SW 1271 (cell line): ENCODE measurements around the gene GYPC.
"Not testable (repeated sequence)": the region's sequence is repeated elsewhere in the genome, so short reads cannot be mapped to it uniquely, and the experiment has no call there.

Experiments used
- DNase-seq, 2 experiments: peaks; one replicate each; lab custom pipeline; 2025; lab: John Stamatoyannopoulos, UW

The GYPC gene

DNA sequence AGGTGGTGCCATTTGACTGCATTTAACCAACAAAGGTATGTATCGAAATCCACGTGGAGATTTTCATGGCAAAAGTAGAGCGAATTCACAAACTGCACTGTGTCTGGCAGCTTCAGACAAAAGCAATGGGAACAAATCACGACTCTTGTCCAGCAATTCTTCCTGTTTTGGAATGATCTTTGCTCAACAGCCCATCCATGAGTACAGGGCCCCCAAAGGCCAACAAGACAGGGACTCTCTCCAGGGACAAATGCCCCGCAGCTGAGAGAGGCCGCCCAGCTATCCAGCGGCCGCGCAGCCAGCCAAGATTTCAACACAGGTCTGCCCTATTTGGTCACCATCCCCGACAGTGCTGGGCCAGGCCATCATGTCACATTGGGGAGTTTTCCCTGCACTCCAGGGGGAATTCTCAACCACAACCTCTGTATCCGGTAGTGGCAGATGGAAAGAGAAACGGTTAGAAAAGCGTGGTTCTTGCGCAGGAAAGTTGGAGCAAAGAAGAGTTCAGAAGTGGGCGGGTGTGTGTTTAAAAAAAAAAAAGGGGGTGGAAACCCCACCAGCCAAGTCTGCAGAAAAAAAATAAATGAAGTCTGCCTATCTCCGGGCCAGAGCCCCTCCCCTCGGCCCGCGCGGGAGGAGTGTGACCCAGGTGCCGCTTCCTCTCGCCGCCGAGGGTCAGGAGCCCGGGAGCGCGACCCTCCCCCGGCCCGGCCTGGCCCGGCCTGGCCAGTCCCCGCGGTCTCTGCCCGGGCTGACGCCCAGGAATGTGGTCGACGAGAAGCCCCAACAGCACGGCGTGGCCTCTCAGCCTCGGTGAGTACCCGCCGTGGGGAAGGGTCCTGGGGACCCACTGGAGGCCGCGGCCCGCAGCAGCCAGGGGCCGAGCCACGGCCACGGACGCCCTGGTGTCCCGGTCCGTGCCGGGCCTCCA, at the start of gene GYPC:
TSS of gene GYPC (plus strand) at position 659 of the 931 bp plus-strand sequence. CDS start at position 765, 106 bp downstream.
- peak in 1 of 2 experiments; percentile 24 for DNase-seq

- DNase-seq: no peak
Observed at GRCh38 chr2:126614524-126615227, 41.3 kb upstream of the GYPC start.

GRCh38 chr2:126616606-126617069, 39.3 kb upstream of the GYPC start:
- DNase-seq: no peak

DNA sequence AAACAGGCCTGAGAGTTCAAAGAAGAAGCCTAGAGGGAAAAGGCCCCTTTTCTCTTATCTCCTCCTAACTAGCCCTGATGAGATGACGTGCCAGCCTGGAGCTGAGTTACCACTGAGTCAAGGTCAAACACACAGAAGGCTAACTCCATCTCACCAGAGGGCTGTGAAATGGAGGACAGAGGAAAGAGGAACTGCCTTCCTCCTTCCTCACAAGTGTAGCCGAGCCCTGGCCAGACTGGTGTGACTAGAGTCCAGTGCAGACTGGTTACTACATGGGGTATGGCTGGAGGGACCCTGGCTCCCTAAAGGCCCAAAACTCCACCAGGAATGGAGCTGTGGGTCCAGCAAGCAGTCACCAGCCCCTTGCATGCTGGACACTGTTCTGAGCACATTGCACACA, 35.7 kb upstream of the GYPC start:
- no peak for DNase-seq

DNA sequence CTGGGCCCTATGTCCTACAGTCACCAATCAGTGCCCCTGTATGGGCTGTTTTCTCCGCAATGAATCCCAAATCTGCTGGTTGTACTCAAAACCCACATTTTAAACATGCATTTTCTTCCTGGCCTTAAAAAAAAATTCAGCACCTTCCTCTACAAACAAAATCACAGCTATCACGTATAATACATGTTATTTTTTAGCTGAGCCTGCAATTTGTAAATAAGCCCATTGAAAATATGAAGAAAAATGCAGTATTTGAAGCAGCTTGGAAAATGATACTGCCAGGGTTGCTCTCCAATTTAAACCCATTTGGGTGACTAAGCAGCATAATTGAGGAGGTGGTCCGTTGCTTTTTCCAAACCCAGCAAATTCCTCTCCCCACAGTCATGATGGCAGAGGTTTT, 33.0 kb upstream of the GYPC start:
- DNase-seq: no peak

GRCh38 chr2:126627643-126628042, 28.3 kb upstream of the GYPC start:
- no peak for DNase-seq

- peak in 1 of 2 experiments; percentile 48 for DNase-seq
Observed at GRCh38 chr2:126634273-126634861, 21.6 kb upstream of the GYPC start.

- DNase-seq: no peak
Observed at GRCh38 chr2:126635281-126635680, 20.7 kb upstream of the GYPC start.

DNA sequence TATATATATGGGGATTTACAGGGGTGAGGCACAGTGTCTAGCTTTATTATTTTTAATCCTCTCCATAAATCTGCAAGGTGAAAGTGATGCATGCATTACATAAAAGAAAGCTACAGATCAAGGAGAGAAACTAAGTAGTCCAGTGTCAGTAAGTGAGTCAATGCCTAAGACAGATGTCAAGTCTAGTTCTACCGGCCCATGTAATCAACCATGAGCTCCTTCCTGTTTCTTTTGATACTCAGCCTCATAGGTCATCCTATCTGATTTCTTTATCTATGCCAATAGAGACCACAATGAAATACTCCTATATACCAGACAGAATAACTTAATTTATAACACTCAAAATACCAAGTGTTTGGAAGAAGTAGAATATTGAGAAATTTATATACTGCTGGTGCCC, 20.2 kb upstream of the GYPC start:
- DNase-seq: no peak

GRCh38 chr2:126637386-126637785, 18.6 kb upstream of the GYPC start:
- DNase-seq: no peak

DNA sequence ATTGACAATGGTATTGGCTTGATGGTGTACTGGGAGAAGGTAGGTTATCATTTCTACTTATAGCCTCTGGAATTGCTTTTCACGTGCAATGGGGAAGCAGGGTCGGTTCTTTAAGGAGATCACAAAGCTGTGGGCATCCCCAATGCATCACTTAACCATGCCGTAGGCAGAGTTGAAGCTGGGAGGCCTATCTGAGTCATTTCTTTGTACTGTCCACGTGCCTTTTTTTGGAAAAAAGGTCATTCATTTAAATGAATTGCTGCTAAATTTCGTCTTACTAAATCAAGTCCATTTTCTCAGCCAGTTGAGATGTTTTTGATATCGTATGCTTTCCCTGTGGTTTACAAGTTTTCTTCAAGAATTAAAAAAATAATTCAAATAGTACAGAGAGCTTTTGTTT, 17.2 kb upstream of the GYPC start:
- no peak for DNase-seq

- no peak for DNase-seq
Observed at GRCh38 chr2:126639276-126639675, 16.7 kb upstream of the GYPC start.

- DNase-seq: not testable (repeated sequence)
Observed at GRCh38 chr2:126641294-126641693, 14.7 kb upstream of the GYPC start.

DNA sequence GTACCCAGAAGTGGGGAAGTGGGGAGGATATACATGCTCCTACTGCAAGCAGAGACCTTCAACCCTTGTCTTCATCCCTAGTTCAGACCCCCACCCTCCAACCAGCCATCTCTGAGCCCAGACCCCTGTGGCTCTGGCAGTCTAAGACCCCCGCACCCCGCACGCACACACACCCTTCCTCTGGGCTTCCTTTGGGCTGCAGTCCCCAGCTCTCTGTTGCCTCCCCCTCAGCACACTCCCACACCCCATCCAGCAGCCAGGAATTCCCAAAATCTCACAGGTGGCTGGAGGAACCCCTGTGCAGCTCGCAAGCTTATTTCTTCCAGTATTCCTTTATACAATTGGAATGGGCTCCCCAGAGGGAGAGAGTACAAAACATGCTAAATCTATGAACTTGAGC, 13.9 kb upstream of the GYPC start:
- DNase-seq: no peak

- no peak for DNase-seq
Observed at GRCh38 chr2:126643431-126643830, 12.5 kb upstream of the GYPC start.

- DNase-seq: no peak
Observed at GRCh38 chr2:126643972-126644371, 12.0 kb upstream of the GYPC start.

DNA sequence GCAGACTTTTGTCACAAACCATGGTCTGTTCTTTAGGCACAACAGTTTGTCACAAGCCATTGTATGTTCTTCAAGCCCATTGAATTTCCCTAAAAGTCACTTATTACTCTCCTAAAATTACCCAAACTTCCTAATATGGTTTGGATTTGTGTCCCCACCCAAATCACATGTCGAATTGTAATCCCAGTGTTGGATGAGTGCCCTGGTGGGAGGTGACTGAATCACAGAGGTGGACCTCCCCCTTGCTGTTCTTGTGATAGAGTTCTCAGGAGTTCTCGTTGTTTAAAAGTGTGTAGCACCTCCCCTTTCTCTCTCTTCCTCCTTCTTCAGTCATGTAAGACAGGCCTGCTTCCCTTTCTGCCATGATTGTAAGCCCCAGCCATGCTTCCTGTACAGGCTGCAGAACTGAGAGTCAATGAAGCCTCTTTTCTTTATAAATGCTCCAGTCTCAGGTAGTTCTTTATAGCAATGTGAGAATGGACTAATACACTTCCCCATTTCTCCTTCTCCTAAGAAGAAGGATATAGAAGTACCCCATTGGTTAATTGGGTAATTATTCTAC, 11.2 kb upstream of the GYPC start:
- DNase-seq: no peak

- no peak for DNase-seq
Observed at GRCh38 chr2:126645211-126645618, 10.7 kb upstream of the GYPC start.

DNA sequence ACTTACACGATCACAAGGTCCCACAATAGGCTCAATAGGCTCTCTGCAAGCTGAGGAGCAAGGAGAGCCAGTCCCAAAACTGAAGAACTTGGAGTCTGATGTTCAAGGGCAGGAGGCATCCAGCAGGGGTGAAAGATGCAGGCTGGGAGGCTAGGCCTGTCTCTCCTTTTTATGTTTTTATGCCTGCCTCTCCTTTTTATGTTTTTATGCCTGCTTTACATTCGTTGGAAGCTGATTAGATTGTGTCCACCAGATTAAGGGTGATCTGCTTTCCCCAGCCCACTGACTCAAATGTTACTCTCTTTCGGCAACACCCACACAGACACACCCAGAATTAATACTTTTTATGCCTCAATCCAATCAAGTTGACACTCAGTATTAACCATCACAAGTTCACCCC, 9.9 kb upstream of the GYPC start:
- DNase-seq: no peak

DNA sequence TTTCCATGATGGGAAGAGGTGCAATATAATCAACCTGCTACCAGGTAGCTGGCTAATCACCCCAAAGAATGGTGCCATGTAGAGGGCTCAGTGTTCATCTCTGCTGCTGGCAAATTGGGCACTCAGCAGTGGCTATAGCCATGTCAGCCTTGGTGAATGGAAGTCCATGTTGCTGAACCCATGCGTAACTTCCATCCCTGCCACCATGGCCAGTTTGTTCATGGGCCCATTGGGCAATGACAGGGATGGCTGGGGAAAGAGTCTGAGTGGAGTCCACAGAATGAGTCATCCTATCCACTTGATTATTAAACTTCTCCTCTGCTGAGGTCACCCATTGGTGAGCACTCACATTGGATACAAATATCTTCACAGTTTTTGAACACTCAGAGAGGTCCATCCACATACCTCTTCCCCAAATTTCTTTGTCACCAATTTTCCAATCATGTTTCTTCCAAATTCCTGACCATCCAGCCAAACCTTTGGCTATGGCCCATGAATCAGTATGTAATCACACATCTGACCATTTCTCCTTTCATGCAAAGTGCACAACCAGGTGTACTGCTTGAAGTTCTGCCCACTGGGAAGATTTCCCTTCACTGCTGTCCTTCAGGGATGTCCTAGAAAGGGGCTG, 8.1 kb upstream of the GYPC start:
- not testable (repeated sequence) for DNase-seq

DNA sequence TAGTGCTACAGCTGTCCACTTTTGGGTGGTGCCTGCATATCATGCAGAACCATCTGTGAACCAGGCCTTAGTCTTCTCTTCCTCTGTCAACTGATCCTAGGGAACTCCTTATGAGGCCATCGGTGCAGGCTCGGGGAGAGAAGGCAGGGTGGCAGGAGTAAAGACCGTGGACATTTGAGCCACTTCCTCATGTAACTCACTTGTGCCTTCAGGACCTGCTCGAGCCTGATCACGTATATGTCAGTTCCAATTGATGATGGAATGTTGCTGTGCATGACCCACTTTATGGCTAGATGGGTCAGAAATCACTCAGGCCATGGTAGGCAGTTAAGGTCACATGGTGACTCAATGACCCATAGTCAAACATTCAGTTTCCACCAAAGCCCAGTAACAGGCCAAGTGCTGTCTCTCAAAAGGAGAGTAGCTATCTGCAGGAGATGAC, 7.6 kb upstream of the GYPC start:
- not testable (repeated sequence) for DNase-seq

DNA sequence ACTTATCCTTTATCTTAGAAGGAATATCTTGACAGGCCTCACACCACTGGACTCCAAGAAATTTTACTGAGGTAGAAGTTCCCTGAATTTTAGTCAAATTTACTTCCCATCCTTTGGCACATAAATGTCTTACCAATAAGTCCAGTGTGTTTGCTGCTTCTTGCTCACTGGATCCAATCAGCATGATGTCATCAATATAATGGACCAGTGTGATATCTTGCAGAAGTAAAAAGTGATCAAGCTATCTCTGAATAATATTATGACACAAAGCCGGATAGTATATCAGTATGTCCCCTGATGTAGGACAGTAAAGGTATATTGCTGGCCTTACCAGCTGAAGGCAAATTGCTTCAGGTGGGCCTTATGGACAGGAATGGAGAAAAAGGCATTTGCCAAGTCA, 6.9 kb upstream of the GYPC start:
- DNase-seq: no peak
